Activated CD4-positive, alpha-beta memory T cell treated with anti-CD3 and anti-CD28 coated beads for 36 hours (primary cell): ENCODE data around the gene PIK3AP1. TPM values are rescaled to one million over a fixed set of nuclear protein-coding genes. Genes with fewer than 3 reads are reported as not detected.

Source experiments
- CTCF ChIA-PET: fragments of 350-600 bp; sonication (Branson Sonifier 250); formaldehyde crosslinking; loops from one replicate; lab custom pipeline; 2021; ENCODE audit warnings: antibody characterized with exemption, inconsistent platforms; lab: Charles Lee
- POLR2A ChIA-PET: fragments of 350-600 bp; sonication (Branson Sonifier 250); formaldehyde crosslinking; loops from one replicate; lab custom pipeline; 2021; ENCODE audit warnings: antibody characterized with exemption; lab: Charles Lee
- DNase-seq: peaks from one replicate; pipeline ENCODE4 v3.0.0-alpha.2; 2020
- H3K27ac Mint-ChIP-seq: one replicate; pipeline ENCODE4 v1.8.0; 2021; ENCODE audit warnings: mixed read lengths
- H3K27me3 Mint-ChIP-seq: one replicate; pipeline ENCODE4 v1.8.0; 2021; ENCODE audit warnings: mixed read lengths
- H3K36me3 Mint-ChIP-seq: one replicate; pipeline ENCODE4 v1.8.0; 2021; ENCODE audit warnings: mixed read lengths
- H3K4me1 Mint-ChIP-seq: one replicate; pipeline ENCODE4 v1.8.0; 2021; ENCODE audit warnings: low read depth, mixed read lengths
- H3K4me3 Mint-ChIP-seq: one replicate; pipeline ENCODE4 v1.8.0; 2021; ENCODE audit warnings: mild to moderate bottlenecking, mixed read lengths
- H3K9me3 Mint-ChIP-seq: one replicate; pipeline ENCODE4 v1.8.0; 2021; ENCODE audit warnings: mixed read lengths
- intact Hi-C: fragments of 100-400 bp; cut with micrococcal nuclease; formaldehyde crosslinking; loops from one replicate; pipeline ENCODE4 v1.15.1; 2023
- total RNA-seq, 2 experiments: library from RNA; stranded (reverse); gene quantifications; one replicate each; pipeline ENCODE4 v1.2.3, GENCODE V29; 2021

PIK3AP1 gene
- total RNA-seq, 2 experiments from 2014 or later: 3.4 to 4.3 TPM

- Mint-ChIP-seq H3K27ac (no peak overlapping the region), H3K4me1 (peaks cover 3% of the 10 kb centered on the region), H3K9me3 (peaks cover 2% of the 10 kb centered on the region), H3K27me3 (no peaks in the 10 kb centered on the region), H3K36me3 (no peaks in the 10 kb centered on the region), H3K4me3 (no peak overlapping the region)
- ChIA-PET CTCF (no interaction called here), POLR2A (no interaction called here)
- intact Hi-C loops: no loop called here
- DNase-seq: no peak
Measured at GRCh38 chr10:96660297-96660696, 60.0 kb downstream of the PIK3AP1 start.

- no peaks in the 10 kb centered on the region for H3K27me3 Mint-ChIP-seq
- no peak overlapping the region for H3K4me3 Mint-ChIP-seq
- DNase-seq: no peak
- peaks cover 2% of the 10 kb centered on the region for H3K9me3 Mint-ChIP-seq
- intact Hi-C loops: no loop called here
- no peaks in the 10 kb centered on the region for H3K4me1 Mint-ChIP-seq
- CTCF ChIA-PET: interaction anchor here (0.6 kb wide), 1 partner anchor 10 kb away, joined by 3 read pairs; no protein-coding TSS in a partner anchor
- POLR2A ChIA-PET: interaction anchor here (0.7 kb wide), 1 partner anchor 568 kb away, joined by 4 read pairs; no protein-coding TSS in a partner anchor
- H3K27ac Mint-ChIP-seq: no peak overlapping the region
- no peaks in the 10 kb centered on the region for H3K36me3 Mint-ChIP-seq
Measured at GRCh38 chr10:96658844-96659243, 61.5 kb downstream of the PIK3AP1 start.

DNA sequence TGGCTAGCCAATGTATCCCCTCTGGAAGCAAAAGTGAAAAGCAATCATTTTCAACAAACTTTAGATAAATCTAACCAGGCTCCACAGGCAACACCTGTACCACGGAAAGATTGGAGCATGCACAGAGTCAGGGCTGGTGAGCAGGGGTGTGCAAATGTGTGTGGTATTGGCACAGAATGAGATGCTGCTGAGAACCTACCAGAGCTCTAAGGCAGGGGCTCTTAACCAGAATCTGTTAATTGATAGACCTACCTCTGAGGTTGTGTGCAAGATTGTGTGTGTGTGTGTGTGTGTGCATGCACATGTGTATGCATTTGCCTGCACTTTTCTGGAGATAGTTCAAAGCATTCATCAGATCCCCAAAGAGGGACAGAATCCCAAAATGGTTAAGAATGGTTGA is 62.9 kb downstream of the PIK3AP1 start:
- no peaks in the 10 kb centered on the region for H3K27me3 Mint-ChIP-seq
- no peak overlapping the region for H3K27ac Mint-ChIP-seq
- H3K36me3 Mint-ChIP-seq: no peaks in the 10 kb centered on the region
- no peak for DNase-seq
- intact Hi-C loops: no loop called here
- H3K4me3 Mint-ChIP-seq: no peak overlapping the region
- ChIA-PET CTCF (no interaction called here), POLR2A (no interaction called here)
- no peaks in the 10 kb centered on the region for H3K4me1 Mint-ChIP-seq
- peaks cover 2% of the 10 kb centered on the region for H3K9me3 Mint-ChIP-seq

DNA sequence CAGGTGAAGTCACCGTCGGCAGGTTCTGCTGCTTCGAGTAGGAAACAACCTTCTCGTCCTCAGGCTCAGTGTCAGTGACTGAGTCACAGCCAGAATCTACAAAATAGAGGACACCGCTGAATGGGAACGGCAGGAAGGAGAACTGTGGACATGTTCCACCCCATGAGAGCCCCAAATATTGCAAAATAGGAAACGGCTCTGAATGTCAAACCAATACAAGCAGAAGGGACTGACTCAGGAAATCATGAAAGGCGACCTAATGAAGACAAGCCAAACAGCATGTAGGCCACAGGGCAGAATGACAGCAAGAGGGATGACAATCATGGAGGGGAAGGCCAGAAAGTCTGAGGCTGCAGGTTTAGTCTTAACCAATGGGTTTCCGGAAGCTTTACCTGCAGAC is 63.5 kb downstream of the PIK3AP1 start:
- no peak for DNase-seq
- Mint-ChIP-seq H3K27ac (no peak overlapping the region), H3K9me3 (peaks cover 2% of the 10 kb centered on the region), H3K4me1 (peaks cover 4% of the 10 kb centered on the region), H3K36me3 (no peaks in the 10 kb centered on the region), H3K27me3 (no peaks in the 10 kb centered on the region), H3K4me3 (no peak overlapping the region)
- intact Hi-C loops: no loop called here
- CTCF ChIA-PET: no interaction called here
- POLR2A ChIA-PET: no interaction called here

GRCh38 chr10:96656198-96656577 is 64.1 kb downstream of the PIK3AP1 start:
- Mint-ChIP-seq H3K4me3 (no peak overlapping the region), H3K9me3 (peaks cover 2% of the 10 kb centered on the region), H3K4me1 (peaks cover 10% of the 10 kb centered on the region), H3K36me3 (no peaks in the 10 kb centered on the region), H3K27ac (no peak overlapping the region), H3K27me3 (no peaks in the 10 kb centered on the region)
- intact Hi-C loops: no loop called here
- POLR2A ChIA-PET: no interaction called here
- DNase-seq: no peak
- CTCF ChIA-PET: no interaction called here

DNA sequence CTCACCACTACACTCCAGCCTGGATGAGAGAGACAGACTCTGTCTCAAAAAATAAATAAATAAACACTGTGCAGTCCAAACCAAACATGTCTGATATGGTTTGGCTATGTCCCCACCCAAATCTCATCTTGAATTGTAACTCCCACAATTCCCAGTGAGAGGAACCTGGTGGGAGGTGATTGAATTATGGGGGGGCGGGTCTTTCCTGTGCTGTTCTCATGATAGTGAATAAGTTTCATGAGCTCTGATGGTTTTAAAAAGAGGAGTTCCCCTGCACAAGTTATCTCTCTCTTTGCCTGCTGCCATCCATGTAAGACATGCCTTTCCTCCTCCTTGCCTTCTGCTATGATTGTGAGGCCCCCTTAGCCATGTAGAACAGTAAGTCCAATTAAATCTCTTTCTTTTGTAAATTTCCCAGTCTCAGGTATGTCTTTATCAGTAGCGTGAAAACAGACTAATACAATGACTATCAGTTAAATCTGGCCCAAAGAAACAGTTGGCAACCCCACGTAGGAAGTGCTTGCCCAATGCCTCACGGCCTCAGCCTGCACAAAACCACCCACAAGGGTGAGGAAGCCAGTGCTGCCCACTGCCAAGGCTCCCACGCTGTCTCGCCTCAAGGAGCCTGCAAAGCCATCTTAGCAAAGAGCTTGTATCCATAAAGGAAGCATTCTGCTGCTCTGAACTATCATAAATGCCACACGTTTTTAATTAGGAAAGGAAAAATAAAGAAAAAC is 64.7 kb downstream of the PIK3AP1 start:
- no peaks in the 10 kb centered on the region for H3K36me3 Mint-ChIP-seq
- H3K4me3 Mint-ChIP-seq: no peak overlapping the region
- ChIA-PET POLR2A (no interaction called here), CTCF (no interaction called here)
- intact Hi-C loops: no loop called here
- H3K4me1 Mint-ChIP-seq: peaks cover 16% of the 10 kb centered on the region
- peaks cover 2% of the 10 kb centered on the region for H3K9me3 Mint-ChIP-seq
- DNase-seq: no peak
- no peak overlapping the region for H3K27ac Mint-ChIP-seq
- H3K27me3 Mint-ChIP-seq: no peaks in the 10 kb centered on the region

DNA sequence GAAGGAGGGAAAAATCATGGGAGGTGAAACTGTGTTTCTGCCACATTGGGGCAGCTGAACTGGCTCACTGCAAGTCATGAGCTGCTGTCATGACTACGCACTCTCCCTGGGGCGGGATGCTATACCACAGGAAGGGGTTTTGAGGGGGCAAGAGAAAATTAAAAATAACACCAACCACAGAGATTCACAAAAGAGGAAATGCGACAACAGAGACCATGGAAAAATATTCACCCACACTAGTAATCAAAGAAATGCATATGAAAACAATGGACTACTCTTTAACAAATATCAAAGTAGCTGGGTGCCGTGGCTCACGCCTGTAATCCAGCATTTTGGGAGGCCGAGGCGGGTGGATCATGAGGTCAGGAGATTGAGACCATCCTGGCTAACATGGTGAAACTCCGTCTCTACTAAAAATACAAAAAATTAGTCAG is 68.3 kb downstream of the PIK3AP1 start:
- ChIA-PET POLR2A (no interaction called here), CTCF (interaction anchor here (1.6 kb wide), 1 partner anchor 9 kb away, joined by 4 read pairs; no protein-coding TSS in a partner anchor)
- Mint-ChIP-seq H3K9me3 (peaks cover 2% of the 10 kb centered on the region), H3K4me1 (peaks cover 37% of the 10 kb centered on the region), H3K27me3 (no peaks in the 10 kb centered on the region), H3K4me3 (no peak overlapping the region), H3K27ac (no peak overlapping the region), H3K36me3 (no peaks in the 10 kb centered on the region)
- peak; percentile 51 for DNase-seq
- intact Hi-C loops: loop anchor here (5.0 kb wide), 1 partner anchor 45 kb away; no protein-coding TSS in a partner anchor

DNA sequence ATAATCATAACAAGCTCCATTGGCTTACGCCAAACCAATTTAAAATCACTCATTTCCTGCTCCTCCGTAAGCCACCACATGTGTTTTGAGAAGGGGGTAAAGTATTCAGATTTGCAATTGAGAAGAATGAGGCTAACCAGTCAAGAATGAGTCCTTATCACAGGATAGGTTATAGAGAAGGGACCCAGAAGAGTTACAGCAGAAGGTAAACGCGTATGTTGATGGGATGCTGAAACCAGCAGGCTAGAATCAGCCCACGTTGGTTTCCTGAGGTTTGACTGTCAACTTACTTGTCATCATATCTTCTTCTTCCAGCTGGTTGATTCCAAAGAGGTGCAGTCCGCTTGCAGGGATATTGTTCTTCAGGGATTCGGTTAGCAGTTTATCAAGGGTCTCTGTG is 69.4 kb downstream of the PIK3AP1 start:
- Mint-ChIP-seq H3K4me1 (peaks cover 45% of the 10 kb centered on the region), H3K27me3 (no peaks in the 10 kb centered on the region), H3K4me3 (no peak overlapping the region), H3K27ac (no peak overlapping the region), H3K36me3 (no peaks in the 10 kb centered on the region), H3K9me3 (peaks cover 2% of the 10 kb centered on the region)
- no peak for DNase-seq
- ChIA-PET POLR2A (no interaction called here), CTCF (interaction anchor here (1.6 kb wide), 2 partner anchors 8 to 10 kb away, joined by 4 to 9 read pairs; no protein-coding TSS in a partner anchor)
- intact Hi-C loops: loop anchor here (5.0 kb wide), 1 partner anchor 46 kb away; no protein-coding TSS in a partner anchor

DNA sequence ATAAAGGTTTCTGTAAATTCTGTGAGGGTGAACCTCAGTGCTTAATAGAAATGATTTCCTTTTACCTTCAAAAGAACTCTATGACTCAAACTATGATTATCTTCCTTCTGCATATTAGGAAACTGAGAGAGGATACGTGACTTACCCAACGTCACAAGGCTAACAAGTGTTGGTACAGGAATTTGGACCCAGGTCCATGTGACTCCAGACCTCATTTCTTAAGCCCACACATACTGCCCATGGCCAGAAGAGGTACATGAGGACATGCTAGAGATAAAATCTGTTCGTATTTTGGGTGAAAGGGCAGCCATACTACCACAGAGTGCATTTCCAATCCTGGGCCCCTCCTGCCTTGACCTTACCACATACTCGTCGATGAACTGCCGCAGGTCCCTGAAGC is 72.0 kb downstream of the PIK3AP1 start:
- Mint-ChIP-seq H3K4me1 (peaks cover 45% of the 10 kb centered on the region), H3K4me3 (no peak overlapping the region), H3K36me3 (no peaks in the 10 kb centered on the region), H3K27ac (no peak overlapping the region), H3K27me3 (no peaks in the 10 kb centered on the region), H3K9me3 (no peaks in the 10 kb centered on the region)
- ChIA-PET CTCF (interaction anchor here (1.4 kb wide), 1 partner anchor 377 kb away, joined by 4 read pairs; no protein-coding TSS in a partner anchor), POLR2A (no interaction called here)
- intact Hi-C loops: no loop called here
- no peak for DNase-seq

DNA sequence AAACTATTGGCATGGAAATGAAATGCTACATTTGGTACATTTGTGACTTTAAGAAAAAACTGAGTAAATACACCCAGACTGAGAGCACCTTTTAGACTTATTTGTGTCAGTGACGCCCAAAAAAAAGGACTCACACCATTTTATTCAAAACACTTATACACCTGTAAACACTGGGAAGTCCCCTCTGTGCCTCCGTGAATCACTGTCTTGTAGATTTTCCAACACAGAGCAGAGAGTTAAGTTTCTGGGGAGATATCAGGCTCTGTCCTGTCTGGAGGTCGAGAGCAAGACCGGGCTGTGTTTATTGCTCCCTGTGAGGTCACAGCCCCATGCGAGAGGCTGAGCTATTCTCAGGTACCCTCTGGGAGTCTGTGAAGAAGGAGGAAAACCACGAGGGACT is 72.8 kb downstream of the PIK3AP1 start:
- H3K9me3 Mint-ChIP-seq: no peaks in the 10 kb centered on the region
- H3K27ac Mint-ChIP-seq: peak overlapping the region; percentile 69
- POLR2A ChIA-PET: no interaction called here
- intact Hi-C loops: no loop called here
- H3K36me3 Mint-ChIP-seq: no peaks in the 10 kb centered on the region
- DNase-seq: no peak
- peaks cover 45% of the 10 kb centered on the region for H3K4me1 Mint-ChIP-seq
- H3K4me3 Mint-ChIP-seq: no peak overlapping the region
- H3K27me3 Mint-ChIP-seq: no peaks in the 10 kb centered on the region
- CTCF ChIA-PET: no interaction called here

DNA sequence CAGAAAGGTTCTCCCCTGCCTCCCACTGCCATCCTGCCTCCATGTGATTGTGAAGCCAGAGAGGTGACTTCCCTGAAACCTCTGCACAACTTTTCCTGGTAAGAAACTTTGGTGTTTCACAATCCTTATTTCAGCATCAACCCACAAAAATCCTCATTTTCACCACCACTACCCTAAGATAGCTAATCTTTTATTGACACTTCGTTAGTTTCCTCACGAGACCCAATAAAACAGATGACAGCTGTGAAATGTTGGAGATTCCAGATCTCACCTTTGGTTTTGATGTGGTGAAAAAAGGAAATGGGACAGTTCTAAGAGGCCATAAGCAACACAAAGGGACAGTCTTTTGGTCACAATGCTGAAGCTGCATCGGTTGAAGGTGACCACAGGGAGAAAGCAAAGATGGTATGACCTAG is 73.6 kb downstream of the PIK3AP1 start:
- H3K9me3 Mint-ChIP-seq: no peaks in the 10 kb centered on the region
- DNase-seq: no peak
- ChIA-PET POLR2A (no interaction called here), CTCF (interaction anchor here (0.9 kb wide), 1 partner anchor 271 kb away, joined by 3 read pairs; no protein-coding TSS in a partner anchor)
- no peaks in the 10 kb centered on the region for H3K27me3 Mint-ChIP-seq
- intact Hi-C loops: no loop called here
- H3K4me3 Mint-ChIP-seq: no peak overlapping the region
- no peak overlapping the region for H3K27ac Mint-ChIP-seq
- H3K4me1 Mint-ChIP-seq: peaks cover 41% of the 10 kb centered on the region
- no peaks in the 10 kb centered on the region for H3K36me3 Mint-ChIP-seq

- Mint-ChIP-seq H3K27ac (no peak overlapping the region), H3K36me3 (no peaks in the 10 kb centered on the region), H3K9me3 (no peaks in the 10 kb centered on the region), H3K4me1 (peaks cover 36% of the 10 kb centered on the region), H3K4me3 (no peak overlapping the region), H3K27me3 (no peaks in the 10 kb centered on the region)
- POLR2A ChIA-PET: interaction anchor here (0.5 kb wide), 1 partner anchor 992 kb away, joined by 3 read pairs; no protein-coding TSS in a partner anchor
- CTCF ChIA-PET: interaction anchor here (0.9 kb wide), 1 partner anchor 271 kb away, joined by 3 read pairs; no protein-coding TSS in a partner anchor
- intact Hi-C loops: no loop called here
- no peak for DNase-seq
Measured at GRCh38 chr10:96646301-96646700, 74.0 kb downstream of the PIK3AP1 start.
